Breast epithelium (tissue), 4 donors: ENCODE measurements around the gene ACVR2B. TPM values are rescaled to one million over a fixed set of nuclear protein-coding genes. Genes with fewer than 3 reads are reported as not detected.

Source experiments
- DNase-seq, 2 donors: peaks; one replicate each; pipeline ENCODE4 v3.0.0-alpha.2; 2019; ENCODE audit warnings: low spot score in 2 of 2
- H3K27ac ChIP-seq, 2 donors: fragments of 200-600 bp; sonication (generic) in 1 of 2; one replicate each; pipeline ENCODE4 v1.5.1; 2016 to 2019; ENCODE audit warnings: mild to moderate bottlenecking in 1 of 2
- H3K27me3 ChIP-seq, 2 donors: fragments of 200-600 bp; sonication (generic) in 1 of 2; one replicate each; pipeline versions ENCODE4 v1.5.1 to v1.6.0; 2017 to 2019; ENCODE audit warnings: control low read depth in 1 of 2, mild to moderate bottlenecking in 1 of 2
- H3K36me3 ChIP-seq: fragments of 200-600 bp; one replicate; pipeline ENCODE4 v1.5.1; 2019
- H3K4me1 ChIP-seq, 2 donors: fragments of 200-600 bp; sonication (generic); one replicate each; pipeline ENCODE4 v1.5.1; 2016 to 2019; ENCODE audit warnings: control low read depth in 1 of 2
- H3K4me3 ChIP-seq, 3 donors: fragments of 200-600 bp; sonication (generic); 1 replicate in 2 of 3; 2 replicates in 1 of 3; pipeline ENCODE4 v1.5.1; 2016 to 2019; ENCODE audit warnings: mild to moderate bottlenecking in 3 of 3, moderate library complexity in 2 of 3
- H3K9me3 ChIP-seq, 2 donors: fragments of 200-600 bp; sonication (generic) in 1 of 2; one replicate each; pipeline ENCODE4 v1.5.1; 2016 to 2019; ENCODE audit warnings: control low read depth in 1 of 2
- POLR2A ChIP-seq: fragments of 450-650 bp; IDR thresholded peaks from one replicate; pipeline ENCODE4 v1.6.1; 2016; ENCODE audit warnings: antibody characterized with exemption, mild to moderate bottlenecking, moderate library complexity
- POLR2AphosphoS5 ChIP-seq, 3 donors: sonication (generic); formaldehyde crosslinking; IDR thresholded peaks; one replicate each; pipeline ENCODE4 v1.6.1; 2017; ENCODE audit warnings: antibody characterized with exemption in 3 of 3
- intact Hi-C: fragments of 100-400 bp; cut with DNase I; formaldehyde crosslinking; loops from one replicate; pipeline ENCODE4 v1.15.1; 2023; ENCODE audit warnings: low total_unique reads
- total RNA-seq, 3 donors: library from RNA; depleted of rRNA; stranded (reverse); fragments of >200 nt; gene quantifications; one replicate each; pipeline ENCODE4 v1.1.0, GENCODE V29; 2016
- TF ChIP-seq, protein P1 (sequence below), 3 donors: fragments of 450-650 bp; IDR thresholded peaks; one replicate each; pipeline ENCODE4 v1.5.1; 2016 to 2017; ENCODE audit warnings: antibody characterized with exemption in 3 of 3, mild to moderate bottlenecking in 3 of 3, moderate library complexity in 3 of 3

Gene ACVR2B
- total RNA-seq, 3 donors from 2014 or later, result 4.0 to 10.7 (median 10.2) TPM

GRCh38 chr3:38458796-38459498 is 5.3 kb downstream of the ACVR2B start:
- H3K4me1 ChIP-seq, result peaks cover 15 to 27% of the 10 kb centered on the region in 2 donors

GRCh38 chr3:38459499-38460048 is 5.9 kb downstream of the ACVR2B start:
- Histone ChIP-seq H3K27me3 (no peaks in the 10 kb centered on the region), H3K27ac (peak overlapping the region; percentile 64 to 92), H3K36me3 (no peaks in the 10 kb centered on the region), H3K4me1 (peaks cover 15 to 27% of the 10 kb centered on the region in 2 donors), H3K9me3 (no peaks in the 10 kb centered on the region), H3K4me3 (peak overlapping the region in 2 of 3 donors; percentile 33 to 58)
- no peak for TF ChIP-seq POLR2A
- no peak for TF ChIP-seq POLR2AphosphoS5 (IDR thresholded peaks at IDR 0.05)
- TF ChIP-seq, protein P1, sequence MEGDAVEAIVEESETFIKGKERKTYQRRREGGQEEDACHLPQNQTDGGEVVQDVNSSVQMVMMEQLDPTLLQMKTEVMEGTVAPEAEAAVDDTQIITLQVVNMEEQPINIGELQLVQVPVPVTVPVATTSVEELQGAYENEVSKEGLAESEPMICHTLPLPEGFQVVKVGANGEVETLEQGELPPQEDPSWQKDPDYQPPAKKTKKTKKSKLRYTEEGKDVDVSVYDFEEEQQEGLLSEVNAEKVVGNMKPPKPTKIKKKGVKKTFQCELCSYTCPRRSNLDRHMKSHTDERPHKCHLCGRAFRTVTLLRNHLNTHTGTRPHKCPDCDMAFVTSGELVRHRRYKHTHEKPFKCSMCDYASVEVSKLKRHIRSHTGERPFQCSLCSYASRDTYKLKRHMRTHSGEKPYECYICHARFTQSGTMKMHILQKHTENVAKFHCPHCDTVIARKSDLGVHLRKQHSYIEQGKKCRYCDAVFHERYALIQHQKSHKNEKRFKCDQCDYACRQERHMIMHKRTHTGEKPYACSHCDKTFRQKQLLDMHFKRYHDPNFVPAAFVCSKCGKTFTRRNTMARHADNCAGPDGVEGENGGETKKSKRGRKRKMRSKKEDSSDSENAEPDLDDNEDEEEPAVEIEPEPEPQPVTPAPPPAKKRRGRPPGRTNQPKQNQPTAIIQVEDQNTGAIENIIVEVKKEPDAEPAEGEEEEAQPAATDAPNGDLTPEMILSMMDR (IDR thresholded peaks at IDR 0.05), result no peak
- intact Hi-C loops, result no loop called here
- DNase-seq, result no peak

More at GRCh38 chr3:38458796-38459498, 5.3 kb downstream of the ACVR2B start:
- Histone ChIP-seq H3K9me3 (no peaks in the 10 kb centered on the region), H3K27me3 (no peaks in the 10 kb centered on the region), H3K4me3 (peak overlapping the region in 2 of 3 donors; percentile 33 to 58), H3K27ac (peak overlapping the region; percentile 64 to 92), H3K36me3 (no peaks in the 10 kb centered on the region)
- TF ChIP-seq POLR2AphosphoS5 (IDR thresholded peaks at IDR 0.05) (peak in 1 of 3 donors; percentile 17), POLR2A (no peak)
- TF ChIP-seq, protein P1 (IDR thresholded peaks at IDR 0.05), result no peak
- peak; percentile 62 to 71 for DNase-seq
- intact Hi-C loops, result no loop called here

DNA sequence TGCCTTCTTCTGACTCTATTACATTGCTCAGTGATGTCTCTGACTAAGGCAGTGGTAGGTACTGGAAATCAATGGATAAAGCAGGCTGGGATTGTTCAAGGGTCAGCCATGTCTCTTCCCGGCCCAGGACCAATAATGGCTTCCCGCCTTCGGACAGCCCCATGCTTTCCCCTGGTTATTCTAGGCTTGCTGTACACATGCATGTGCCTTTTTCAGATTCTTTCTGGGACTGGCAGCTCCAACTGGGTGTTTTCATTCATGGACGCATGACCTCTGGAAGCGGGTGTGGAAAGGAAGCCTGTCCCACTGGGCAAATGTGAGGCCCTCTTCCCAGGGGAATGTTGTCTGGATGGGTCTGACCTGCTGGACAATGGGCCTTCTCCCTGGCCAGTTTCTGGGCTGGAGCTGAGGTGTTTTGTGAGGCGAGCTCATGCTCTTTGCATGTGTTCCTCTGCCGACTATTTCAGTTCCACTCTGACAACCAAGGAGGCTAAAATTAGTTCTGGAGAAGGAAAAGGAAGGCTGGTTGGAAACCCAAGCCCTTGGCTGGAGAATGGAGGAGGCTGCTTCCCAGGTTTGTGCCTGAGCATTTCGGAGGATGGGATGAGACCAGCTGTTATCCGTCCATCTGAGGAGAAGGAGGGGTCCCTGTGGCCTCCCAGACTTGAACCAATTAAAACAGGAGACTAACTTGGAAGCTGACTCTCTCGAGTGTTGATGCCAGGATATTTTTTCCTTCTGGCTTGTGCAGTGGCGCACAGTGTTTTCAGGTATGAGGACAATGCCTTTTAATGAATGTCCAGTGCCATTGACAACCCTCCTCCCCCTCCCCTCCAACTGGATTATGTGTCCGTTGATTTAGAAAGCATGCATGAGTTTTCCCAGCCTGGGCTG is 6.9 kb downstream of the ACVR2B start:
- H3K9me3 ChIP-seq, result no peaks in the 10 kb centered on the region
- peak overlapping the region in 1 of 3 donors; percentile 20 for H3K4me3 ChIP-seq
- TF ChIP-seq POLR2AphosphoS5 (IDR thresholded peaks at IDR 0.05) (no peak), POLR2A (no peak)
- TF ChIP-seq, protein P1 (IDR thresholded peaks at IDR 0.05), result no peak
- no peaks in the 10 kb centered on the region for H3K36me3 ChIP-seq
- H3K27ac ChIP-seq, result peak overlapping the region; percentile 11 to 92
- no peak for DNase-seq
- intact Hi-C loops, result no loop called here
- H3K27me3 ChIP-seq, result no peaks in the 10 kb centered on the region
- peaks cover 15 to 27% of the 10 kb centered on the region in 2 donors for H3K4me1 ChIP-seq

DNA sequence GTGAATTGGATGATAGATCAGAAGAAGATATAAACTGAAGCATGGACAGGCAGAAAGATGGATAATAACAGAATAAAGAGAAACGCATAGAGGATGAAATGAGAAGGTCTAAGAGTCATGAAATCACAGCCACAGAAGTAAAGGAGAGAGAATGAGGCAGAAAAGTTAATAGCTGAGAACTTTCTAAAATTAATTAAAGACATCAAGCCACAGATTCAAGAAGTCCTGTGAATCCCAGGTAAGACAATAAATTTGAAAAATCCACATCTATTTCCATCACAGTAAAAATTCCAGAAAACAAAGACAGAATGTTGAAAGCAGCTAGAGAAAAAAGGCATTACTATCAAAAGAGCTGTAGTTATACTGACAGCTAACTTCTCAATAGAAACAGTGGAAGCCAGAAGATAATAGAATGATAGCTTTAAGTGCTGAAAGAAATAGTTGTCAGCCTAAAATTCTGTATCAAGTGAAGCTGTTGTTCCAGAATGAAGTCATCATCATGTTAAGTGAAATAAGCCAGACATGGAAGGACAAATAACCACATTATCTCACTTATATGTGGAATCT is 12.0 kb downstream of the ACVR2B start:
- TF ChIP-seq, protein P1 (IDR thresholded peaks at IDR 0.05), result no peak
- TF ChIP-seq POLR2AphosphoS5 (IDR thresholded peaks at IDR 0.05), result no peak
- TF ChIP-seq POLR2A, result no peak
- no peaks in the 10 kb centered on the region for H3K27me3 ChIP-seq
- DNase-seq, result no peak
- H3K4me1 ChIP-seq, result no peaks in the 10 kb centered on the region
- H3K4me3 ChIP-seq, result no peak overlapping the region
- intact Hi-C loops, result no loop called here
- H3K27ac ChIP-seq, result no peak overlapping the region
- no peaks in the 10 kb centered on the region for H3K36me3 ChIP-seq
- H3K9me3 ChIP-seq, result peaks cover 0 to 9% of the 10 kb centered on the region in 2 donors
